ENCODE results near the gene NCEH1. TPM values are rescaled to one million over a fixed set of nuclear protein-coding genes. Genes with fewer than 3 reads are reported as not detected.

NCEH1 gene
- total and polyA plus RNA-seq, 2 of the 4 experiments (the other 2 are of a cell fraction): 22.3 to 23.3 TPM

DNA sequence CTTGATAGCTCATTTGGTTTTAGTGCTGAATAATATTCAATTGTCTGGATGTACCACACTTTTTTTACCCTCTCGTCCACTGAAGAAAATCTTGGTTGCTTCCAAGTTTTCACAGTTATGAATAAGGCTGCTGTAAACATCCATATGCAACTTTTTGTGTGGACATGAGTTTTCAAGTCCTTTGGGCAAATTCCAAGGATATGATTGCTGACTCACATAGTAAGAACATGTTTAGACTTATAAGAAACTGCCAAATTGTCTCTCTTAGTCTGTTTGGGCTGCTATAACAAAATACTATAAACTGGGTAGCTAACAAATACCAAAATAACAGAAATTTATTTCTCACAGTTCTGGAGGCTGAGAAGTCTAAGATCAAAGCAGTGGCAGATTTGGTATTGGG is 128.2 kb downstream of the NCEH1 start:
- in situ Hi-C loops (cut with MboI; ENCODE audit: low sequenced_read_pairs) (no loop called here), dilution Hi-C loops (cut with HindIII; ENCODE audit: low sequenced_read_pairs, unreplicated experiment) (no loop called here), intact Hi-C loops (cut with micrococcal nuclease) (no loop called here)
- Histone ChIP-seq H3K18ac (ENCODE audit: low read depth, low read length) (no peak overlapping the region; the same call in 1 of the 2 replicates), H3K14ac (replicated peaks; ENCODE audit: low read depth, low read length) (no peak overlapping the region), H3K56ac (ENCODE audit: extremely low read depth, insufficient read depth, low read length) (no peak overlapping the region), H2BK120ac (ENCODE audit: low read depth, low read length) (no peak overlapping the region), H3K23ac (ENCODE audit: low read depth, low read length) (no peak overlapping the region), H3K27me3 (ENCODE audit: control insufficient read depth, insufficient read depth, low read length) (no peaks in the 10 kb centered on the region), H2BK20ac (ENCODE audit: low read depth, low read length) (no peak overlapping the region), H3K9me3 (ENCODE audit: control insufficient read depth, insufficient read depth, low read length) (no peaks in the 10 kb centered on the region), H2AK5ac (ENCODE audit: low read depth, low read length) (no peak overlapping the region), H2BK15ac (ENCODE audit: low read depth, low read length) (no peak overlapping the region), H3K79me1 (ENCODE audit: low read depth in 1 of 2, low read length in 2 of 2) (no peaks in the 10 kb centered on the region), H3K9me1 (ENCODE audit: insufficient read depth, low read length) (no peaks in the 10 kb centered on the region), H2AK9ac (replicated peaks; ENCODE audit: low read depth, low read length, poor library complexity) (no peak overlapping the region), H4K8ac (ENCODE audit: low read depth in 2 of 2, low read length in 2 of 2) (no peak overlapping the region), H3K4me1 (ENCODE audit: control insufficient read depth, insufficient read depth, low read length) (no peaks in the 10 kb centered on the region), H3K4ac (ENCODE audit: low read depth, low read length) (no peak overlapping the region), H3K27ac (ENCODE audit: insufficient read depth, low read length) (no peak overlapping the region), H2AFZ (replicated peaks; ENCODE audit: low read length, poor library complexity) (no peak overlapping the region), H3K4me3 (ENCODE audit: insufficient read depth, low read depth, low read length) (no peak overlapping the region), H4K5ac (ENCODE audit: low read depth, low read length) (no peak overlapping the region; the same call in 1 of the 2 replicates), H3K9ac (ENCODE audit: low read depth, low read length) (no peak overlapping the region), H4K91ac (ENCODE audit: insufficient read depth, low read depth, low read length) (no peak overlapping the region), H4K20me1 (ENCODE audit: insufficient read depth, low read length) (no peaks in the 10 kb centered on the region), H3K36me3 (ENCODE audit: control insufficient read depth, insufficient read depth, low read length) (no peaks in the 10 kb centered on the region), H2BK5ac (ENCODE audit: low read depth, low read length, poor library complexity, severe bottlenecking) (no peak overlapping the region), H3K4me2 (ENCODE audit: low read depth, low read length) (no peak overlapping the region)
- TF ChIP-seq RFX5 (IDR thresholded peaks at IDR 0.05; ENCODE audit: low read depth, low read length): no peak
- 0 out of 2 replicates have a peak, but pooled peaks have one; percentile 6 for TF ChIP-seq MAFK (IDR thresholded peaks at IDR 0.05; ENCODE audit: low read depth, low read length)
- DNase-seq: peak; percentile 83
- ChIA-PET CTCF (interaction anchor here (0.6 to 2.1 kb wide), 4 partner anchors 13 to 121 kb away, joined by 3 to 4 read pairs (median 4); no protein-coding TSS in a partner anchor), POLR2A (ENCODE audit: unreplicated experiment) (no interaction called here)
- no TSS peak for BruUV-seq (replicated peaks)
- WGBS, 2 experiments (ENCODE audit: extremely low coverage in 2 of 2, insufficient read length in 1 of 2): no CpG with 5 or more reads among the region's 1 CpG
- ATAC-seq (ENCODE audit: low read depth): peak; percentile 61

All from IMR-90 (cell line).